MM.1S (cell line): ENCODE data around the gene TIAL1.

Experiments used
- EZH2 ChIP-seq: fragments of 300-600 bp; sonication (generic); optimal IDR thresholded peaks from 2 replicates; pipeline ENCODE3; 2017; ENCODE audit warnings: low read depth, mild to moderate bottlenecking, antibody characterized with exemption, low read length, mixed read lengths
- EZH2phosphoT487 ChIP-seq: fragments of 300-600 bp; sonication (generic); IDR thresholded peaks from 2 replicates; pipeline ENCODE4 v1.6.1; 2018; ENCODE audit warnings: antibody characterized with exemption, low read length
- TF ChIP-seq, protein P1 (sequence below): fragments of 300-600 bp; sonication (generic); IDR thresholded peaks from 2 replicates; pipeline ENCODE4 v1.5.1; 2016; ENCODE audit warnings: antibody characterized with exemption, low read length, mixed read lengths

DNA sequence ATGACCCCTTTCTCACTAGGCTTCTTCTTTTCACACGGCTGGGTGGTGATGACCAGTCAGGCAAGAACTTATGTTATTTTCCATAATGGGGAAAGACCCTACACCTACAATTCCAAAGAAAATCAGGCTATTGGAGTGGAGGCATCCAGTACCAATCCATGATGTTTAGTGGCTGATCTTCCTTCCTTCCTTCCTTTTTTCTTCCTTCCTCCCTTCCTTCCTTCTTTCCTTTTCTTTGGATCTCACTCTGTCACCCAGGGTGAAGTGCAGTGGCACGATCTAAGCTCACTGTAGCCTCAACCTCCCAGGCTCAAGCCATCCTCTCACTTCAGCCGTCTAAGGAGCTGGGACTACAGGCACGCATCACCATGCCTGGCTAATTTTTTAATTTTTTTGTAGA, 56.7 kb downstream of the TIAL1 start:
- TF ChIP-seq, protein P1, sequence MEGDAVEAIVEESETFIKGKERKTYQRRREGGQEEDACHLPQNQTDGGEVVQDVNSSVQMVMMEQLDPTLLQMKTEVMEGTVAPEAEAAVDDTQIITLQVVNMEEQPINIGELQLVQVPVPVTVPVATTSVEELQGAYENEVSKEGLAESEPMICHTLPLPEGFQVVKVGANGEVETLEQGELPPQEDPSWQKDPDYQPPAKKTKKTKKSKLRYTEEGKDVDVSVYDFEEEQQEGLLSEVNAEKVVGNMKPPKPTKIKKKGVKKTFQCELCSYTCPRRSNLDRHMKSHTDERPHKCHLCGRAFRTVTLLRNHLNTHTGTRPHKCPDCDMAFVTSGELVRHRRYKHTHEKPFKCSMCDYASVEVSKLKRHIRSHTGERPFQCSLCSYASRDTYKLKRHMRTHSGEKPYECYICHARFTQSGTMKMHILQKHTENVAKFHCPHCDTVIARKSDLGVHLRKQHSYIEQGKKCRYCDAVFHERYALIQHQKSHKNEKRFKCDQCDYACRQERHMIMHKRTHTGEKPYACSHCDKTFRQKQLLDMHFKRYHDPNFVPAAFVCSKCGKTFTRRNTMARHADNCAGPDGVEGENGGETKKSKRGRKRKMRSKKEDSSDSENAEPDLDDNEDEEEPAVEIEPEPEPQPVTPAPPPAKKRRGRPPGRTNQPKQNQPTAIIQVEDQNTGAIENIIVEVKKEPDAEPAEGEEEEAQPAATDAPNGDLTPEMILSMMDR = no peak
- TF ChIP-seq EZH2phosphoT487 (no peak), EZH2 (no peak)
